KMS-11 (cell line): Measurements from ENCODE around the gene SLC26A1.

Experiments
- H2AFZ ChIP-seq: fragments of 200-600 bp; sonication (generic); 2 replicates; pipeline ENCODE4 v1.6.1; 2016; ENCODE audit warnings: antibody characterized with exemption, mixed run types, low read depth
- H3K27ac ChIP-seq: fragments of 200-600 bp; sonication (generic); 2 replicates; pipeline ENCODE4 v1.6.1; 2016; ENCODE audit warnings: mild to moderate bottlenecking, mixed run types
- H3K27me3 ChIP-seq: fragments of 200-600 bp; sonication (generic); 2 replicates; pipeline ENCODE4 v1.6.1; 2017; ENCODE audit warnings: mild to moderate bottlenecking, low read depth, mixed run types, moderate library complexity; ENCODE audit not compliant: insufficient read depth
- H3K36me3 ChIP-seq: fragments of 200-600 bp; sonication (generic); 2 replicates; pipeline ENCODE4 v1.6.1; 2017; ENCODE audit warnings: mild to moderate bottlenecking, mixed run types; ENCODE audit not compliant: insufficient read depth
- H3K4me1 ChIP-seq: fragments of 200-600 bp; sonication (generic); 2 replicates; pipeline ENCODE4 v1.6.1; 2016; ENCODE audit warnings: mild to moderate bottlenecking, low read depth, mixed run types; ENCODE audit not compliant: poor library complexity, severe bottlenecking
- H3K4me2 ChIP-seq: fragments of 200-600 bp; sonication (generic); 2 replicates; pipeline ENCODE4 v1.7.0; 2016; ENCODE audit warnings: mild to moderate bottlenecking, mixed run types
- H3K4me3 ChIP-seq: fragments of 200-600 bp; sonication (generic); IDR thresholded peaks from 2 replicates; pipeline ENCODE4 v1.6.1; 2017; ENCODE audit warnings: low read depth, low read length, mixed read lengths; ENCODE audit not compliant: insufficient read depth
- H3K79me2 ChIP-seq: fragments of 200-600 bp; sonication (generic); 2 replicates; pipeline ENCODE4 v1.6.1; 2016; ENCODE audit warnings: low read depth, mixed run types; ENCODE audit not compliant: insufficient read depth
- H3K9ac ChIP-seq: fragments of 200-600 bp; sonication (generic); 2 replicates; pipeline ENCODE4 v1.6.1; 2016; ENCODE audit warnings: mild to moderate bottlenecking, mixed run types
- H4K20me1 ChIP-seq: fragments of 200-600 bp; sonication (generic); 2 replicates; pipeline ENCODE4 v1.6.1; 2016; ENCODE audit warnings: mild to moderate bottlenecking, mixed run types; ENCODE audit not compliant: insufficient read depth
- TF ChIP-seq, protein P1 (sequence below): fragments of 200-600 bp; sonication (generic); conservative IDR thresholded peaks from 2 replicates; pipeline ENCODE4 v1.6.1; 2017; ENCODE audit warnings: low read depth, mild to moderate bottlenecking, antibody characterized with exemption, low read length, moderate library complexity, mixed read lengths

SLC26A1 gene

DNA sequence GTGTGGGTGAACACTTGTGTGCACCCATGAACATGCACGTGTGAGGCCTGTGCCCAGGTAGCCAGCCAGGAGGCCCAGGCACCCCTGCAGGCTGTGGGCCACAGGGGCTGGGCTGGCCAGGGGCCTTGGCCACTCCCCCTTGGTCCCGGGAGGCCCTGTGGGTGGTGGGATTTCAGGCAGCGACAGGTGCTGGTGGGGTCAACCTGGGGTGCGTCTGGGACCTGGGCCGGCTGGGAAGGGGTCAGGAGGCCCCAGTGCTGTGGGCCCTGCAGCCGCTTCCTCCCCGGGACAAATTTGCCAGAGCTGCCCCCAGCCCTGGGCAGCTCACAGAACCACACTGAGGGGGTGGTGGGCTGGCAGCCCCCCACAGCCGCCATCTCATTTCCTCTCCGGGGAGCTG lies 26.1 kb upstream of the SLC26A1 start:
- H3K4me2 ChIP-seq: no peak overlapping the region
- H3K9ac ChIP-seq: no peak overlapping the region
- H3K27ac ChIP-seq: no peak overlapping the region
- no peaks in the 10 kb centered on the region for H4K20me1 ChIP-seq
- no peak overlapping the region for H2AFZ ChIP-seq
- no peaks in the 10 kb centered on the region for H3K27me3 ChIP-seq
- no peaks in the 10 kb centered on the region for H3K79me2 ChIP-seq
- H3K4me3 ChIP-seq: no peak overlapping the region
- no peaks in the 10 kb centered on the region for H3K36me3 ChIP-seq
- TF ChIP-seq, protein P1, sequence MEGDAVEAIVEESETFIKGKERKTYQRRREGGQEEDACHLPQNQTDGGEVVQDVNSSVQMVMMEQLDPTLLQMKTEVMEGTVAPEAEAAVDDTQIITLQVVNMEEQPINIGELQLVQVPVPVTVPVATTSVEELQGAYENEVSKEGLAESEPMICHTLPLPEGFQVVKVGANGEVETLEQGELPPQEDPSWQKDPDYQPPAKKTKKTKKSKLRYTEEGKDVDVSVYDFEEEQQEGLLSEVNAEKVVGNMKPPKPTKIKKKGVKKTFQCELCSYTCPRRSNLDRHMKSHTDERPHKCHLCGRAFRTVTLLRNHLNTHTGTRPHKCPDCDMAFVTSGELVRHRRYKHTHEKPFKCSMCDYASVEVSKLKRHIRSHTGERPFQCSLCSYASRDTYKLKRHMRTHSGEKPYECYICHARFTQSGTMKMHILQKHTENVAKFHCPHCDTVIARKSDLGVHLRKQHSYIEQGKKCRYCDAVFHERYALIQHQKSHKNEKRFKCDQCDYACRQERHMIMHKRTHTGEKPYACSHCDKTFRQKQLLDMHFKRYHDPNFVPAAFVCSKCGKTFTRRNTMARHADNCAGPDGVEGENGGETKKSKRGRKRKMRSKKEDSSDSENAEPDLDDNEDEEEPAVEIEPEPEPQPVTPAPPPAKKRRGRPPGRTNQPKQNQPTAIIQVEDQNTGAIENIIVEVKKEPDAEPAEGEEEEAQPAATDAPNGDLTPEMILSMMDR: no peak
- H3K4me1 ChIP-seq: no peaks in the 10 kb centered on the region

- no peak overlapping the region for H2AFZ ChIP-seq
- H3K36me3 ChIP-seq: no peaks in the 10 kb centered on the region
- no peak overlapping the region for H3K4me3 ChIP-seq
- H3K79me2 ChIP-seq: no peaks in the 10 kb centered on the region
- no peak overlapping the region for H3K9ac ChIP-seq
- H3K27me3 ChIP-seq: no peaks in the 10 kb centered on the region
- no peaks in the 10 kb centered on the region for H3K4me1 ChIP-seq
- no peaks in the 10 kb centered on the region for H4K20me1 ChIP-seq
- TF ChIP-seq, protein P1: no peak
- no peak overlapping the region for H3K4me2 ChIP-seq
- H3K27ac ChIP-seq: no peak overlapping the region
These were observed 25.2 kb upstream of the SLC26A1 start for GRCh38 chr4:1018147-1019020.

DNA sequence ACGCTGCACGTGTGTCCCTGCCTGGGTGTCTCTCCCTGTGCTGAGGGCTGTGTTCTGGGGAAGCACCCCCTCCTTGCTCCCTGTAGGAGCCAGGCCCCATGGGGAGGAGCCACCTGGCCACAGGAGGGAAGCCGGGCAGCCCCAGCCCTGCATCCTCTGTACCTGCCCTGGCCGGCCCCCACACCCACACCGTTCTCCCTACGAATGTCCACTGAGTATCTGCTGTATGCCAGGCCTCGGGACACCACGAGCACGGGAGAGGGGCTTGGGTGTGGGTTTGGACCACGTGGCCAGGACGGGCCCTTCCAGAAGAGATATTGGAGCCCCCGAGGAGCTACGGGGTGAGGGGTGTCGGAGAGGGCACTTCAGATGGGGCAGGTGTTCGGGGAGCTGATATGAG lies 24.5 kb upstream of the SLC26A1 start:
- no peak overlapping the region for H3K4me2 ChIP-seq
- no peaks in the 10 kb centered on the region for H3K4me1 ChIP-seq
- no peak overlapping the region for H3K9ac ChIP-seq
- TF ChIP-seq, protein P1: no peak
- H3K4me3 ChIP-seq: no peak overlapping the region
- H3K27me3 ChIP-seq: no peaks in the 10 kb centered on the region
- no peaks in the 10 kb centered on the region for H3K36me3 ChIP-seq
- H3K27ac ChIP-seq: no peak overlapping the region
- H3K79me2 ChIP-seq: no peaks in the 10 kb centered on the region
- no peaks in the 10 kb centered on the region for H4K20me1 ChIP-seq
- H2AFZ ChIP-seq: no peak overlapping the region

DNA sequence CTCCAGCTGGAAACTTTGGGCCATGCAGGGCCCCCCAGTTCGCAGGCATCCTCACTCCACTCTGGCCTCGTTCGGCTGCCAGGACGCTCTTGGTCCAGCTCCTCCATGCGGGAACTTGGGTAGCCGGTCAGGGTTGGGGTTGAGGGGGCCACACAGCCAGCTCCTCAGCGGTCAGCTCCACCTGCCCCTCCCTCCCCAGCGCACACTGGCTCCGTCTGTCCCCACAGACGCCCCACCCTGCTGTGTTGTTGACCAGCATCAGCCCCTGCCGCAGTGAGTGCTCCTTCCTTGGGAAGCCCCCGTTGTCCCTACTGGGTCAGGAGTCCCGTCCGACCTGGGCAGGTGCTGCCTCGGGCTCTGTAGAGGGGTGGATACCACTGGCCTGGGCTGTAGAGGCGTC lies 24.0 kb upstream of the SLC26A1 start:
- no peaks in the 10 kb centered on the region for H3K27me3 ChIP-seq
- H3K4me3 ChIP-seq: no peak overlapping the region
- H3K9ac ChIP-seq: no peak overlapping the region
- no peaks in the 10 kb centered on the region for H3K36me3 ChIP-seq
- H3K4me2 ChIP-seq: no peak overlapping the region
- TF ChIP-seq, protein P1: no peak
- no peaks in the 10 kb centered on the region for H4K20me1 ChIP-seq
- H3K4me1 ChIP-seq: no peaks in the 10 kb centered on the region
- H2AFZ ChIP-seq: no peak overlapping the region
- H3K79me2 ChIP-seq: no peaks in the 10 kb centered on the region
- H3K27ac ChIP-seq: no peak overlapping the region
